Measurements from ENCODE around the gene JAM3. TPM values are rescaled to one million over a fixed set of nuclear protein-coding genes. Genes with fewer than 3 reads are reported as not detected.
A peak's percentile ranks its signal among the peaks of the same experiment; 100 is the strongest.

The JAM3 gene
- total and polyA plus RNA-seq, 9 of the 15 experiments (the other 6 are each of a cell fraction or from before 2014, with no cell fraction given): 0.22 to 0.76 (median 0.40) TPM

DNA sequence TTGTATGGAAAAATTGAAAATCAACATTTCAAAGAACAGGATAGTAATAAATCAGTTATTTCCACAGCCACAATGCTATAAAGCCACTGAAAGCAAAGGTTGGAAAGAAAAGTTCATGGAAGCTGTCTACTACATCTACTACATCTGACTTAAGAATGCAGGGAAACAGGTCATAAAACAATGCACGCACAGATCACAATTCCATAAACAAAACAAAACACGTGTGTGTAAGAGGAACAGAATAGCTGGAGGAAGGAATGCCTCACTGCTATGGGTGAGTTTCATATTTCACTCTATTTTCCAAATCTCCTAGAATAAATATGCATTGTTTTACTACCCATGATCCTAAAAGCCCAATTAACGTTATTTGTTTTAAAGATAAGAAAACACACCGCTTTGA is 88.6 kb downstream of the JAM3 start:
- ATAC-seq: no peak
- FAIRE-seq: no peak
- H3K36me3 ChIP-seq (ENCODE audit: control insufficient read depth, insufficient read depth, low read length): peaks cover 99% of the 10 kb centered on the region
- no peaks in the 10 kb centered on the region for H3K4me1 ChIP-seq (replicated peaks in 1 of 2; ENCODE audit: control insufficient read depth in 2 of 2, insufficient read depth in 2 of 2, low read length in 2 of 2)
- H2AFZ ChIP-seq (ENCODE audit: low read depth, low read length): no peak overlapping the region
- no peak overlapping the region for H3K9ac ChIP-seq (ENCODE audit: insufficient read depth in 1 of 2, low read depth in 2 of 2, low read length in 2 of 2)
- no peak overlapping the region for H3K27ac ChIP-seq (ENCODE audit: extremely low read depth, low read depth, low read length)
- ChIA-PET POLR2A (interaction anchor here (0.6 kb wide), 1 partner anchor 16 kb away, joined by 3 read pairs; no protein-coding TSS in a partner anchor), CTCF (ENCODE audit: low intra/inter-chr PET ratio) (no interaction called here)
- H3K79me2 ChIP-seq (ENCODE audit: control insufficient read depth, insufficient read depth, low read length): no peaks in the 10 kb centered on the region
- 80% methylated on average over 4 of the region's 4 CpGs for WGBS (ENCODE audit: insufficient coverage, low coverage, missing lambda C conversion rate)
- BruUV-seq (replicated peaks): no TSS peak
- no peak overlapping the region for H3K4me2 ChIP-seq (ENCODE audit: insufficient read depth, low read length)
- no peaks in the 10 kb centered on the region for H3K9me3 ChIP-seq (replicated peaks; ENCODE audit: control insufficient read depth, insufficient read depth, low read depth, low read length)
- H4K20me1 ChIP-seq (replicated peaks; ENCODE audit: control insufficient read depth, insufficient read depth, low read length): no peaks in the 10 kb centered on the region
- no peak for DNase-seq (ENCODE audit: extremely low read depth in 1 of 4, low spot score in 3 of 4)
- intact Hi-C loops (cut with micrococcal nuclease): no loop called here
- no peak overlapping the region for H3K4me3 ChIP-seq
- H3K27me3 ChIP-seq (ENCODE audit: control insufficient read depth in 2 of 2, insufficient read depth in 2 of 2, low read length in 2 of 2): no peaks in the 10 kb centered on the region
- TF ChIP-seq ELF4 (CRISPR knock-in tag; IDR thresholded peaks at IDR 0.05) (no peak), ATF7 (IDR thresholded peaks at IDR 0.05) (no peak), NELFE (IDR thresholded peaks at IDR 0.05; ENCODE audit: insufficient read depth, insufficient read length) (no peak)
- in situ Hi-C loops (cut with MboI): no loop called here
- no peaks in the 10 kb centered on the region for H3K9me1 ChIP-seq (ENCODE audit: control insufficient read depth, insufficient read depth, low read length)

DNA sequence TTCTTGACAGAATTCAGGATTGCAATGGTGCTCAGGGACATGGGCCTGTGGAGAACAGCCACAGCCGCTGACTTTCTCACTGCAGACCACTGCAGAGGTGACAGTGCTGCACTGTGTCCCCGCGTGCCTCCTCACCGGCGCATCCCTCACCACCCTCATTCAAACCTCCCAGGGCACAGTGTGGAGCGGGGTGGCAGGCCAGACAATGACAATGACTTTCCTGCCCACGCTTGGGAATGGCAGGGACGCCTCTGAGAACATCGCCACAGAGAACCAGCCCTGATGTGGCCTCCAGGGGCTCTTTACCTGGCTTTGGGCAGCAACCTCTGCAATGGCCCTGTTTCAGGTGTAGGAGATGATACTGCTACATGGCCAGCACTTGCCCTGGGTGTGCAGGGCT is 89.2 kb downstream of the JAM3 start:
- 98% methylated on average over 6 of the region's 9 CpGs for WGBS (ENCODE audit: insufficient coverage, low coverage, missing lambda C conversion rate)
- no peaks in the 10 kb centered on the region for H3K27me3 ChIP-seq (ENCODE audit: control insufficient read depth in 2 of 2, insufficient read depth in 2 of 2, low read length in 2 of 2)
- ChIA-PET CTCF (ENCODE audit: low intra/inter-chr PET ratio) (no interaction called here), POLR2A (no interaction called here)
- TF ChIP-seq POLR2G (IDR thresholded peaks at IDR 0.05; ENCODE audit: low read depth, low read length) (peak; percentile 47), TFAM (CRISPR knock-in tag; conservative IDR thresholded peaks at IDR 0.05) (no peak)
- no peaks in the 10 kb centered on the region for H3K9me3 ChIP-seq (replicated peaks; ENCODE audit: control insufficient read depth, insufficient read depth, low read depth, low read length)
- H3K4me3 ChIP-seq: no peak overlapping the region
- no peaks in the 10 kb centered on the region for H3K9me1 ChIP-seq (ENCODE audit: control insufficient read depth, insufficient read depth, low read length)
- in situ Hi-C loops (cut with MboI) (no loop called here), intact Hi-C loops (cut with micrococcal nuclease) (no loop called here)
- FAIRE-seq (no peak), DNase-seq (ENCODE audit: extremely low read depth in 1 of 4, low spot score in 3 of 4) (no peak), ATAC-seq (no peak)
- peaks cover 99% of the 10 kb centered on the region for H3K36me3 ChIP-seq (ENCODE audit: control insufficient read depth, insufficient read depth, low read length)
- no TSS peak for BruUV-seq (replicated peaks)
- no peaks in the 10 kb centered on the region for H4K20me1 ChIP-seq (replicated peaks; ENCODE audit: control insufficient read depth, insufficient read depth, low read length)
- no peaks in the 10 kb centered on the region for H3K79me2 ChIP-seq (ENCODE audit: control insufficient read depth, insufficient read depth, low read length)
- H3K4me2 ChIP-seq (ENCODE audit: insufficient read depth, low read length): no peak overlapping the region
- no peak overlapping the region for H2AFZ ChIP-seq (ENCODE audit: low read depth, low read length)
- no peaks in the 10 kb centered on the region for H3K4me1 ChIP-seq (replicated peaks in 1 of 2; ENCODE audit: control insufficient read depth in 2 of 2, insufficient read depth in 2 of 2, low read length in 2 of 2)
- no peak overlapping the region for H3K27ac ChIP-seq (ENCODE audit: extremely low read depth, low read depth, low read length)
- H3K9ac ChIP-seq (ENCODE audit: insufficient read depth in 1 of 2, low read depth in 2 of 2, low read length in 2 of 2): no peak overlapping the region
